Gastrocnemius medialis (tissue), 4 donors: ENCODE measurements around the gene FFAR2. TPM values are rescaled to one million over a fixed set of nuclear protein-coding genes. Genes with fewer than 3 reads are reported as not detected.

Experiments used
- ATAC-seq, 2 donors: fragments of 150-250 bp; one replicate each; pipeline ENCODE4 v1.9.1; 2016
- DNase-seq, 2 donors: peaks; one replicate each; pipeline ENCODE4 v3.0.0-alpha.2; 2019
- H3K27ac ChIP-seq, 4 donors: fragments of 200-600 bp; sonication (generic); 1 replicate in 1 of 4; 2 replicates in 3 of 4; pipeline ENCODE4 v1.5.1; 2016 to 2018; ENCODE audit warnings: mild to moderate bottlenecking in 2 of 4, moderate library complexity in 1 of 4
- H3K27me3 ChIP-seq, 3 donors: fragments of 200-600 bp; sonication (generic) in 2 of 3; 1 replicate in 1 of 3; 2 replicates in 2 of 3; pipeline versions ENCODE4 v1.5.1 to v1.6.0; 2016 to 2019; ENCODE audit warnings: mild to moderate bottlenecking in 1 of 3, moderate library complexity in 1 of 3
- H3K36me3 ChIP-seq, 2 donors: fragments of 200-600 bp; sonication (generic) in 1 of 2; one replicate each; pipeline ENCODE4 v1.5.1; 2017 to 2018
- H3K4me1 ChIP-seq, 2 donors: fragments of 200-600 bp; sonication (generic) in 1 of 2; one replicate each; pipeline ENCODE4 v1.5.1; 2016 to 2017; ENCODE audit warnings: mild to moderate bottlenecking in 2 of 2
- H3K4me3 ChIP-seq, 4 donors: fragments of 200-600 bp; sonication (generic) in 3 of 4; 1 replicate in 1 of 4; 2 replicates in 3 of 4; pipeline ENCODE4 v1.5.1; 2016 to 2019; ENCODE audit warnings: mild to moderate bottlenecking in 2 of 4
- H3K9me3 ChIP-seq, 3 donors: fragments of 200-600 bp; sonication (generic) in 2 of 3; 1 replicate in 1 of 3; 2 replicates in 2 of 3; pipeline ENCODE4 v1.5.1; 2016 to 2019
- POLR2A ChIP-seq, 2 donors: fragments of 450-650 bp; IDR thresholded peaks; one replicate each; pipeline ENCODE4 v1.6.1; 2017; ENCODE audit warnings: antibody characterized with exemption in 2 of 2, mild to moderate bottlenecking in 2 of 2, moderate library complexity in 2 of 2
- in situ Hi-C, 4 donors: fragments of 200-750 bp; cut with MboI; loops; one replicate each; pipeline versions ENCODE4 v1.15.0 to v1.8.0; 2017; ENCODE audit warnings: low sequenced_read_pairs in 4 of 4
- intact Hi-C: fragments of 100-400 bp; cut with DNase I; formaldehyde crosslinking; loops from one replicate; pipeline ENCODE4 v1.15.1; 2023; ENCODE audit warnings: low total_unique reads
- total RNA-seq, 4 donors: library from RNA; depleted of rRNA; stranded (reverse); fragments of >200 nt; gene quantifications; one replicate each; pipeline versions ENCODE4 v1.1.0 to v1.2.3, GENCODE V29; 2016
- TF ChIP-seq, protein P1 (sequence below), 5 experiments: fragments of 450-650 bp in 3 of 5; fragments of 200-600 bp in 2 of 5; sonication (generic) in 2 of 5; IDR thresholded peaks in 4 of 5; conservative IDR thresholded peaks in 1 of 5; 1 replicate in 4 of 5; 2 replicates in 1 of 5; pipeline ENCODE4 v1.5.1; 2016 to 2019; ENCODE audit warnings: antibody characterized with exemption in 5 of 5, mild to moderate bottlenecking in 3 of 5, moderate library complexity in 3 of 5

The FFAR2 gene
- total RNA-seq, 4 donors from 2014 or later = not detected

DNA sequence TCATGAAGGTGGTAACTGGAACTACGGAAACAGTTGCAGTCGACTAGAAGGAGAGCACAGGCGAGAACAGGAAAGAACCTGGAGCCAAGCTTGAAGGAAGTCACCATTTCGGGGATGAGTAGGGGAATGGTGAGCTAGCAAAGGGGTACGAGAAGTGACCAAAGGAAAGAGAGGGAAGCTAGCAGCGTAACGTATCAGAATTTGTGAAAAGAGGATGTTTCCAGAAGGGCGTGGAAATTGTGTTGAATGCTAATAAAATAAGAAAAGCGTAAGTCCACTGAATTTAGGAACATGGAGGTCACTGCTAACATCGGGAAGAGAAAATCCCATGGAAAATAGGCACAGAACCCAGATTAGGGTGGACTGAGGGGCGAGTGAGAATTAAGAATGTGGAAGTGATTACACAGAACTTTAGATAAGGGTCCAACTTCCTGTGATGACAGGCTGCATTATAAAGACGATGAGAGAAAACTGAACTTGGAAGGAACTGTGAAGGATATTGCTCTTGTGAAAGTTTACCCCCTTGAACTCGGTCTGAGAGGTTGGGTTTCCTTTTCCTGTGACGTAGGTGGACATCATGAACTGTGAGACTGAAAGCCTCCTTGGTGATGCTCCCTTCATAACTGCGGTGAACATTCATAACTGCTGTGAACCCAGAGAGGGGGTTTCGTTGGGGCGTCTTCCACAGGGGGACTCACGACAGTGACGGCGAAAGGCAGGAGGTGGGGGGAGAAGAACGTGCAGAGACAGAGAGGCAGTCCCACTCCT is 2.0 kb upstream of the FFAR2 start:
- no peak overlapping the region for H3K27ac ChIP-seq
- in situ Hi-C loops = no loop called here
- no peak for ATAC-seq

GRCh38 chr19:35449359-35450043 is 1.4 kb downstream of the FFAR2 start:
- in situ Hi-C loops (no loop called here), intact Hi-C loops (no loop called here)
- TF ChIP-seq, protein P1, sequence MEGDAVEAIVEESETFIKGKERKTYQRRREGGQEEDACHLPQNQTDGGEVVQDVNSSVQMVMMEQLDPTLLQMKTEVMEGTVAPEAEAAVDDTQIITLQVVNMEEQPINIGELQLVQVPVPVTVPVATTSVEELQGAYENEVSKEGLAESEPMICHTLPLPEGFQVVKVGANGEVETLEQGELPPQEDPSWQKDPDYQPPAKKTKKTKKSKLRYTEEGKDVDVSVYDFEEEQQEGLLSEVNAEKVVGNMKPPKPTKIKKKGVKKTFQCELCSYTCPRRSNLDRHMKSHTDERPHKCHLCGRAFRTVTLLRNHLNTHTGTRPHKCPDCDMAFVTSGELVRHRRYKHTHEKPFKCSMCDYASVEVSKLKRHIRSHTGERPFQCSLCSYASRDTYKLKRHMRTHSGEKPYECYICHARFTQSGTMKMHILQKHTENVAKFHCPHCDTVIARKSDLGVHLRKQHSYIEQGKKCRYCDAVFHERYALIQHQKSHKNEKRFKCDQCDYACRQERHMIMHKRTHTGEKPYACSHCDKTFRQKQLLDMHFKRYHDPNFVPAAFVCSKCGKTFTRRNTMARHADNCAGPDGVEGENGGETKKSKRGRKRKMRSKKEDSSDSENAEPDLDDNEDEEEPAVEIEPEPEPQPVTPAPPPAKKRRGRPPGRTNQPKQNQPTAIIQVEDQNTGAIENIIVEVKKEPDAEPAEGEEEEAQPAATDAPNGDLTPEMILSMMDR (IDR thresholded peaks at IDR 0.05 in 4 of 5, conservative IDR thresholded peaks at IDR 0.05 in 1 of 5) = no peak
- no peak for TF ChIP-seq POLR2A (IDR thresholded peaks at IDR 0.05)
- Histone ChIP-seq H3K27ac (no peak overlapping the region), H3K9me3 (no peaks in the 10 kb centered on the region), H3K4me3 (no peak overlapping the region), H3K4me1 (no peaks in the 10 kb centered on the region), H3K36me3 (no peaks in the 10 kb centered on the region), H3K27me3 (no peaks in the 10 kb centered on the region)
- ATAC-seq (no peak), DNase-seq (no peak)

More for the DNA sequence above, 2.0 kb upstream of the FFAR2 start:
- H3K36me3 ChIP-seq = no peaks in the 10 kb centered on the region
- no peak overlapping the region for H3K4me3 ChIP-seq
- DNase-seq = no peak
- H3K27me3 ChIP-seq = no peaks in the 10 kb centered on the region
- TF ChIP-seq, protein P1 (IDR thresholded peaks at IDR 0.05 in 4 of 5, conservative IDR thresholded peaks at IDR 0.05 in 1 of 5) = no peak
- TF ChIP-seq POLR2A (IDR thresholded peaks at IDR 0.05) = no peak
- H3K9me3 ChIP-seq = no peaks in the 10 kb centered on the region
- no peaks in the 10 kb centered on the region for H3K4me1 ChIP-seq
- intact Hi-C loops = no loop called here

GRCh38 chr19:35451338-35452096 is 3.5 kb downstream of the FFAR2 start:
- Histone ChIP-seq H3K4me1 (no peaks in the 10 kb centered on the region), H3K9me3 (no peaks in the 10 kb centered on the region), H3K4me3 (no peak overlapping the region), H3K36me3 (no peaks in the 10 kb centered on the region), H3K27ac (no peak overlapping the region), H3K27me3 (no peaks in the 10 kb centered on the region)
- no peak for DNase-seq
- ATAC-seq = no peak
- TF ChIP-seq, protein P1 (IDR thresholded peaks at IDR 0.05 in 4 of 5, conservative IDR thresholded peaks at IDR 0.05 in 1 of 5) = no peak
- TF ChIP-seq POLR2A (IDR thresholded peaks at IDR 0.05) = no peak
- intact Hi-C loops (no loop called here), in situ Hi-C loops (no loop called here)

- no peaks in the 10 kb centered on the region for H3K9me3 ChIP-seq
- no peak for TF ChIP-seq POLR2A (IDR thresholded peaks at IDR 0.05)
- TF ChIP-seq, protein P1 (IDR thresholded peaks at IDR 0.05 in 4 of 5, conservative IDR thresholded peaks at IDR 0.05 in 1 of 5) = no peak
- ATAC-seq (no peak), DNase-seq (no peak)
- no peaks in the 10 kb centered on the region for H3K36me3 ChIP-seq
- no peak overlapping the region for H3K27ac ChIP-seq
- H3K27me3 ChIP-seq = no peaks in the 10 kb centered on the region
- intact Hi-C loops = no loop called here
- in situ Hi-C loops = no loop called here
- H3K4me3 ChIP-seq = no peak overlapping the region
- peaks cover 0 to 9% of the 10 kb centered on the region in 2 donors for H3K4me1 ChIP-seq
Measured at GRCh38 chr19:35454663-35455062, 6.6 kb downstream of the FFAR2 start.
